ENCODE results near the gene GRAMD4. TPM values are rescaled to one million over a fixed set of nuclear protein-coding genes. Genes with fewer than 3 reads are reported as not detected.

Gene GRAMD4
- total RNA-seq, 1 experiment from 2014 or later: 25.3 TPM

DNA sequence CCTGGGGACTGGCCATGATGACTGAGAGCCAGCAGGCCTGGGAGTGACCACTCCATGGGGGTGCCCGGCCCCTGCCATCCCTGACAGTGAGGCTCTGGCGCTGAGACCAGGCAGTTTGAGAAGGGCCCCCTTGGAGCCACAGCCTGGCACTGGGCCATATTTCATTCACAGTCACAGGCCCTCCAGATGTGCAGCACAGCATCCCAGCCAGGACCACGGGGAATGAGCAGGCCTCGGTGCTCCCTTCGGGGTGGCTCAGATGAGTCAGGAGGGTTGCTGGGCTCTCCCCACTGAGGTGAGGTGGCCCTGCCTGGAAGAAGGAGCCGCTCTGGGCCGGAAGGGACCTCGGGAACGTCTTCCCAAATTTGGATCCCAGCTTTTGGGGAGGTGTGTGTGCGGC is 53.0 kb downstream of the GRAMD4 start:
- H3K4me3 ChIP-seq (ENCODE audit: low read length): no peak overlapping the region
- no peaks in the 10 kb centered on the region for H3K9me3 ChIP-seq (ENCODE audit: low read length)
- no peak for TF ChIP-seq EZH2 (IDR thresholded peaks at IDR 0.05; ENCODE audit: low read length, unreplicated experiment)
- no peaks in the 10 kb centered on the region for H3F3A ChIP-seq (ENCODE audit: low read length, unreplicated experiment)
- H2AFZ ChIP-seq (ENCODE audit: low read length): no peak overlapping the region
- H4K20me1 ChIP-seq (ENCODE audit: low read length): no peaks in the 10 kb centered on the region
- DNase-seq: no peak
- no peaks in the 10 kb centered on the region for H3K4me1 ChIP-seq (ENCODE audit: insufficient read depth, low read length)
- H3K27me3 ChIP-seq (ENCODE audit: low read length): no peaks in the 10 kb centered on the region
- H3K36me3 ChIP-seq (ENCODE audit: low read depth, low read length): no peaks in the 10 kb centered on the region
- H3K79me2 ChIP-seq (ENCODE audit: low read length): no peaks in the 10 kb centered on the region
- no TSS peak for BruUV-seq (replicated peaks)
- ChIA-PET CTCF (no interaction called here), POLR2A (ENCODE audit: unreplicated experiment) (no interaction called here)
- H3K9ac ChIP-seq (ENCODE audit: low read length): no peak overlapping the region
- no peak for ATAC-seq
- H3K27ac ChIP-seq (ENCODE audit: low read length): no peak overlapping the region
- H3K9me2 ChIP-seq (replicated peaks; ENCODE audit: low read length): no peaks in the 10 kb centered on the region
- intact Hi-C loops (cut with micrococcal nuclease): no loop called here
- H3K4me2 ChIP-seq (ENCODE audit: low read length): no peak overlapping the region

DNA sequence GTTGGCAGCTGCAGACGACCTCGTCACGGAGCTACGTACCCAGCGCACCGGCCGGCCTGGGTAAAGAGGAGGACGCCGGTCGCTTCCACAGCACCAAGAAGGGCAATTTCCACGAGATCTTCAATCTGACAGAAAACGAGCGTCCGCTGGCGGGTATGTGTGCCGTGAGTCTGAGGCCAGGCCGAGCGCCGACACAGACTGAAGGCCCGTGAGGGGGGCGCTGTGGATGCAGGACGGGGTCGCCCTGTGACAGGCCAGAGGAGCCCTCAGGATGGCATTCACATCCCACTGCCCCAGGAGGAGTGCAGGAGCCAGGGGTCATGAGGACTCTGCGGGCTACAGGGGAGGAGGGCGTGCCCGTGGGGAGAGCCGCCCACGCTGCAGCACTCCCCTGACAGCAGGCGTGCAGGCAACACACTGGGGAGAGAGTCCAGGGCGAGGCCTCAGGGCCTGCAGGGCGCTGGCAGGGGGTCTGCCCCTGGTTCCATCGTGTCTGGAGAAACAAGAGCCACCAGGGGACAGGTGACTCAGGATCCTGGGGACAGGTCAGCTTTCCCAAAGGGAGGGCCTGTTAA is 53.6 kb downstream of the GRAMD4 start:
- Histone ChIP-seq H3K27ac (ENCODE audit: low read length) (no peak overlapping the region), H3K9ac (ENCODE audit: low read length) (no peak overlapping the region), H3K4me1 (ENCODE audit: insufficient read depth, low read length) (no peaks in the 10 kb centered on the region), H3K4me3 (ENCODE audit: low read length) (no peak overlapping the region), H3K79me2 (ENCODE audit: low read length) (no peaks in the 10 kb centered on the region), H3K36me3 (ENCODE audit: low read depth, low read length) (no peaks in the 10 kb centered on the region), H2AFZ (ENCODE audit: low read length) (no peak overlapping the region), H4K20me1 (ENCODE audit: low read length) (no peaks in the 10 kb centered on the region), H3K9me2 (replicated peaks; ENCODE audit: low read length) (no peaks in the 10 kb centered on the region), H3K9me3 (ENCODE audit: low read length) (no peaks in the 10 kb centered on the region), H3F3A (ENCODE audit: low read length, unreplicated experiment) (no peaks in the 10 kb centered on the region), H3K4me2 (ENCODE audit: low read length) (no peak overlapping the region), H3K27me3 (ENCODE audit: low read length) (no peaks in the 10 kb centered on the region)
- no peak for ATAC-seq
- TF ChIP-seq EZH2phosphoT487 (IDR thresholded peaks at IDR 0.05; ENCODE audit: borderline replicate concordance, low read length) (no peak), EZH2 (IDR thresholded peaks at IDR 0.05; ENCODE audit: low read length, unreplicated experiment) (no peak)
- TF ChIP-seq, protein P1, sequence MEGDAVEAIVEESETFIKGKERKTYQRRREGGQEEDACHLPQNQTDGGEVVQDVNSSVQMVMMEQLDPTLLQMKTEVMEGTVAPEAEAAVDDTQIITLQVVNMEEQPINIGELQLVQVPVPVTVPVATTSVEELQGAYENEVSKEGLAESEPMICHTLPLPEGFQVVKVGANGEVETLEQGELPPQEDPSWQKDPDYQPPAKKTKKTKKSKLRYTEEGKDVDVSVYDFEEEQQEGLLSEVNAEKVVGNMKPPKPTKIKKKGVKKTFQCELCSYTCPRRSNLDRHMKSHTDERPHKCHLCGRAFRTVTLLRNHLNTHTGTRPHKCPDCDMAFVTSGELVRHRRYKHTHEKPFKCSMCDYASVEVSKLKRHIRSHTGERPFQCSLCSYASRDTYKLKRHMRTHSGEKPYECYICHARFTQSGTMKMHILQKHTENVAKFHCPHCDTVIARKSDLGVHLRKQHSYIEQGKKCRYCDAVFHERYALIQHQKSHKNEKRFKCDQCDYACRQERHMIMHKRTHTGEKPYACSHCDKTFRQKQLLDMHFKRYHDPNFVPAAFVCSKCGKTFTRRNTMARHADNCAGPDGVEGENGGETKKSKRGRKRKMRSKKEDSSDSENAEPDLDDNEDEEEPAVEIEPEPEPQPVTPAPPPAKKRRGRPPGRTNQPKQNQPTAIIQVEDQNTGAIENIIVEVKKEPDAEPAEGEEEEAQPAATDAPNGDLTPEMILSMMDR (conservative IDR thresholded peaks at IDR 0.05; ENCODE audit: low read depth, low read length): no peak
- intact Hi-C loops (cut with micrococcal nuclease): no loop called here
- DNase-seq: no peak
- ChIA-PET CTCF (no interaction called here), POLR2A (ENCODE audit: unreplicated experiment) (no interaction called here)
- BruUV-seq (replicated peaks): no TSS peak

DNA sequence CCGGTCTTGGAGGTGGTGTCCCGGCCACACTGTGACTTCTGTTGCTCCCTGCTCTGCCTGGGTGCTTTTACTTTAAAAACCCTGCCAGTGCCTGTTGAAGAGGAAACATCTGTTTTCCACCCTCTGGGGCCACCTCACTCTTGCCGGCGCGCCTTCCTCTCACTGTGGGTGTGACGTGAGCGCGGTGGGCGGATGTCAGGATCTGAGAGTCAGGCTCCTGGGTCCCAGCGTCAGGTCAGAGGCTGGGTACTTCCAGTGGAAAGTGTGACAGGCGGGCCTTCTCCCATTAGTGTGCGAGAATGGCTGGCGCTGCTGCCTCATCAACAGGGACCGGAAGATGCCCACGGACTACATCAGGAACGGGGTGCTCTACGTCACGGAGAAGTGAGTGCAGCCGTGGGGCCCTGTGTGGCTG is 54.2 kb downstream of the GRAMD4 start:
- BruUV-seq (replicated peaks): no TSS peak
- ATAC-seq (no peak), DNase-seq (no peak)
- POLR2A ChIA-PET (ENCODE audit: unreplicated experiment): no interaction called here
- H3F3A ChIP-seq (ENCODE audit: low read length, unreplicated experiment): no peaks in the 10 kb centered on the region
- CTCF ChIA-PET: no interaction called here
- no peak overlapping the region for H3K4me2 ChIP-seq (ENCODE audit: low read length)
- no peaks in the 10 kb centered on the region for H3K27me3 ChIP-seq (ENCODE audit: low read length)
- no peaks in the 10 kb centered on the region for H3K79me2 ChIP-seq (ENCODE audit: low read length)
- H3K9ac ChIP-seq (ENCODE audit: low read length): no peak overlapping the region
- no peak overlapping the region for H3K27ac ChIP-seq (ENCODE audit: low read length)
- no peaks in the 10 kb centered on the region for H3K36me3 ChIP-seq (ENCODE audit: low read depth, low read length)
- intact Hi-C loops (cut with micrococcal nuclease): no loop called here
- H4K20me1 ChIP-seq (ENCODE audit: low read length): no peaks in the 10 kb centered on the region
- TF ChIP-seq, protein P1 (conservative IDR thresholded peaks at IDR 0.05; ENCODE audit: low read depth, low read length): no peak
- TF ChIP-seq EZH2 (IDR thresholded peaks at IDR 0.05; ENCODE audit: low read length, unreplicated experiment): no peak
- TF ChIP-seq EZH2phosphoT487 (IDR thresholded peaks at IDR 0.05; ENCODE audit: borderline replicate concordance, low read length): no peak
- H3K4me3 ChIP-seq (ENCODE audit: low read length): no peak overlapping the region
- H3K9me3 ChIP-seq (ENCODE audit: low read length): no peaks in the 10 kb centered on the region
- H3K9me2 ChIP-seq (replicated peaks; ENCODE audit: low read length): no peaks in the 10 kb centered on the region
- H2AFZ ChIP-seq (ENCODE audit: low read length): no peak overlapping the region
- no peaks in the 10 kb centered on the region for H3K4me1 ChIP-seq (ENCODE audit: insufficient read depth, low read length)
